H1 (cell line): ENCODE measurements around the gene PRKAR2A. TPM values are rescaled to one million over a fixed set of nuclear protein-coding genes. Genes with fewer than 3 reads are reported as not detected.
A peak's percentile ranks its signal among the peaks of the same experiment; 100 is the strongest.

Source experiments
- CHD7 ChIP-seq: fragments of 300-600 bp; sonication (generic); IDR thresholded peaks from 2 replicates; pipeline ENCODE4 v1.7.1; 2012; ENCODE audit warnings: low read length, moderate library complexity, mild to moderate bottlenecking, inconsistent platforms; ENCODE audit not compliant: insufficient replicate concordance
- CTBP2 ChIP-seq: IDR thresholded peaks from 2 replicates; pipeline ENCODE4 v1.7.0; 2011; ENCODE audit warnings: borderline replicate concordance, mild to moderate bottlenecking, moderate library complexity, mixed read lengths, low read length; ENCODE audit not compliant: insufficient read depth, insufficient read length
- HDAC2 ChIP-seq, 2 experiments: fragments of 300-600 bp in 1 of 2; sonication (generic) in 1 of 2; IDR thresholded peaks; 2 replicates each; pipeline ENCODE4 v1.6.1; 2011 to 2012; ENCODE audit warnings: low read depth in 2 of 2, low read length in 2 of 2, mild to moderate bottlenecking in 2 of 2, moderate library complexity in 2 of 2, borderline replicate concordance in 1 of 2, inconsistent platforms in 1 of 2
- RAD21 ChIP-seq, 2 experiments: IDR thresholded peaks in 1 of 2; conservative IDR thresholded peaks in 1 of 2; 2 replicates each; pipeline ENCODE4 v1.6.1; 2011; ENCODE audit warnings: low read depth in 2 of 2, low read length in 2 of 2, improper control_type of control experiment in 1 of 2, inconsistent platforms in 1 of 2, mild to moderate bottlenecking in 1 of 2, moderate library complexity in 1 of 2
- TBP ChIP-seq: IDR thresholded peaks from 2 replicates; pipeline ENCODE4 v1.6.1; 2011; ENCODE audit warnings: low read depth, low read length, improper control_type of control experiment
- polyA plus RNA-seq, 7 experiments: library from polyadenylated mRNA; depleted of rRNA in 3 of 7; stranded (reverse) in 5 of 7; unstranded in 2 of 7; fragments of >200 nt in 5 of 7; fragments of 200-250 nt in 2 of 7; gene quantifications; 1 replicate in 5 of 7; 2 replicates in 1 of 7; 4 replicates in 1 of 7; pipeline versions ENCODE4 v1.2.1 to v1.2.3, GENCODE V29; 2011 to 2013; ENCODE audit warnings: missing spikeins in 2 of 7, mixed read lengths in 2 of 7
- total RNA-seq: library from RNA; stranded (reverse); fragmentation: NEBNext Ultra II Directional; extraction: Animal tissue kit (Norgen Biotek cat#: 25700); gene quantifications from 2 replicates; pipeline ENCODE4 v1.2.1, GENCODE V29; 2021
- TF ChIP-seq, protein P1 (sequence below): IDR thresholded peaks from 2 replicates; pipeline ENCODE4 v1.6.1; 2012; ENCODE audit warnings: low read length, inconsistent platforms

The PRKAR2A gene
- total and polyA plus RNA-seq, 2 of the 8 experiments (the other 6 are each of a cell fraction or from before 2014, with no cell fraction given): 6.3 to 42.4 TPM

DNA sequence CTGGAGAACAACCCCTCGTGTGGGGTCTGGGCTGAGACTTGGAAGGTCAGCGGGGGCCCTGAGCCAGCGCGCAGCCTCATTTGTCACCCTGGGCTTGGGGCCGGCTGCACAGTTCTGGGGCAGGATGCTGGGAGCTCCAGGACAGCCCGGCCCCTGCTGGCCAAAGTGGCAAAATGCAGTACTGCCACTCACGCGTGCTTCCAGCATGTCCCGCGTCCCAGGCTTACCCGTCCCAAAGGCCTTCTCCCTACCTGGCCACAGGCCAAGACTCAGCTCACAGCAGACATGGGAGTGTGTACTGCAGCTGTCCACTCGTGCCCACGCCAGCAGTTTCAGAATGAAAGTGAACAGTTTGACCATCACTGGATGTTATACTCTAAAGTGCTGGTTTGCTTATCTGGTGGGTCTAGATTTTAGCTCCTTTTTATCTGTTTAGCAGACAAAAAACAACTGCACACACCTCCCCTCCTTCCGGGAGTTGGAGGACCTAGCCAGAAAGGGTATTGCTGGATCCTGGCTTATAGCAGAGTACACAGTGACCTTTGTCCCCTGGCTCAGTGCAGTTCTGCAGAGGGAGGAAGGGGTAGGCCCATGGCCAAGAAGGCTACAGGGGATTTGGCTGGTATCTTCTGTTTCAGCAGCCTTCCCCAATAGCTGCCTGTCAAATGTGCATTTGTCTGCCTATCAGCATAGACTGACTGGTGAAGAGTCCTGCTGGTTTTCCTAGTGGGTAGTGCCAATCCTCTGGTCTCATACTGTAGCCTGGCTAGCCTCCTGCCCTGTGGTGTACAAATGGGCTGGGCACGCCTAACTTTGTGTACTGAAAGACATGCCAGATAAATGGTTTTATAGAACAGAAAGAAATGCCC lies 107.5 kb downstream of the PRKAR2A start (continued):
- TF ChIP-seq CHD7: no peak
- no peak for TF ChIP-seq TBP
- TF ChIP-seq RAD21 (IDR thresholded peaks at IDR 0.05 in 1 of 2, conservative IDR thresholded peaks at IDR 0.05 in 1 of 2; ENCODE audit: low read depth in 2 of 2, low read length in 2 of 2): peak; percentile 59 to 70
- TF ChIP-seq CTBP2: no peak
- no peak for TF ChIP-seq HDAC2 (IDR thresholded peaks at IDR 0.05; ENCODE audit: borderline replicate concordance in 1 of 2, low read depth in 2 of 2, low read length in 2 of 2)
- TF ChIP-seq, protein P1, sequence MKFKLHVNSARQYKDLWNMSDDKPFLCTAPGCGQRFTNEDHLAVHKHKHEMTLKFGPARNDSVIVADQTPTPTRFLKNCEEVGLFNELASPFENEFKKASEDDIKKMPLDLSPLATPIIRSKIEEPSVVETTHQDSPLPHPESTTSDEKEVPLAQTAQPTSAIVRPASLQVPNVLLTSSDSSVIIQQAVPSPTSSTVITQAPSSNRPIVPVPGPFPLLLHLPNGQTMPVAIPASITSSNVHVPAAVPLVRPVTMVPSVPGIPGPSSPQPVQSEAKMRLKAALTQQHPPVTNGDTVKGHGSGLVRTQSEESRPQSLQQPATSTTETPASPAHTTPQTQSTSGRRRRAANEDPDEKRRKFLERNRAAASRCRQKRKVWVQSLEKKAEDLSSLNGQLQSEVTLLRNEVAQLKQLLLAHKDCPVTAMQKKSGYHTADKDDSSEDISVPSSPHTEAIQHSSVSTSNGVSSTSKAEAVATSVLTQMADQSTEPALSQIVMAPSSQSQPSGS: no peak
